HepG2 (cell line): ENCODE results near the gene CRTAC1.

Experiments
- CTCF ChIP-seq: sonication (generic); formaldehyde crosslinking; IDR thresholded peaks from 2 replicates; pipeline ENCODE4 v1.5.0; 2020; ENCODE audit warnings: mild to moderate bottlenecking, missing genetic modification reagents, moderate library complexity
- REXO4 ChIP-seq: sonication (generic); formaldehyde crosslinking; IDR thresholded peaks from 2 replicates; pipeline ENCODE4 v1.8.0; 2022; ENCODE audit warnings: missing genetic modification reagents, mild to moderate bottlenecking, borderline replicate concordance

- no peak for TF ChIP-seq REXO4
- TF ChIP-seq CTCF = peak; percentile 80
These were observed 15.5 kb upstream of the CRTAC1 start for GRCh38 chr10:98045785-98046389.
